Mesendoderm (in vitro differentiated cells): Measurements from ENCODE around the gene ADAMTS13.
A peak's percentile ranks its signal among the peaks of the same experiment; 100 is the strongest.

ENCODE experiments used
- DNase-seq: peaks from one replicate; pipeline ENCODE4 v3.0.0; 2013
- H2AK5ac ChIP-seq: 2 replicates; pipeline ENCODE4 v1.6.1; 2013; ENCODE audit warnings: low read length, inconsistent platforms
- H2BK120ac ChIP-seq: 2 replicates; pipeline ENCODE4 v1.6.1; 2013; ENCODE audit warnings: low read depth, mild to moderate bottlenecking, low read length, moderate library complexity, mixed read lengths
- H2BK15ac ChIP-seq: replicated peaks from 2 replicates; pipeline ENCODE4 v1.6.1; 2013; ENCODE audit warnings: low read depth, mild to moderate bottlenecking, moderate library complexity
- H2BK5ac ChIP-seq: 2 replicates; pipeline ENCODE4 v1.6.1; 2013; ENCODE audit warnings: low read length, inconsistent platforms
- H3K18ac ChIP-seq: 2 replicates; pipeline ENCODE4 v1.6.1; 2013; ENCODE audit warnings: mild to moderate bottlenecking, low read length, mixed read lengths
- H3K23ac ChIP-seq: one replicate; pipeline ENCODE4 v1.6.1; 2013; ENCODE audit warnings: low read length
- H3K27ac ChIP-seq: 2 replicates; pipeline ENCODE4 v1.5.1; 2013; ENCODE audit warnings: low read depth, mild to moderate bottlenecking, inconsistent platforms, low read length, moderate library complexity
- H3K27me3 ChIP-seq: 2 replicates; pipeline ENCODE4 v1.6.1; 2013; ENCODE audit warnings: low read length, control low read depth, mild to moderate bottlenecking, inconsistent platforms; ENCODE audit not compliant: insufficient read depth, poor library complexity
- H3K36me3 ChIP-seq: 2 replicates; pipeline ENCODE4 v1.6.1; 2013; ENCODE audit warnings: low read length, inconsistent platforms; ENCODE audit not compliant: control insufficient read depth, insufficient read depth
- H3K4ac ChIP-seq: one replicate; pipeline ENCODE4 v1.6.1; 2013; ENCODE audit warnings: low read depth, mild to moderate bottlenecking, low read length, moderate library complexity
- H3K4me1 ChIP-seq: 2 replicates; pipeline ENCODE4 v1.6.1; 2013; ENCODE audit warnings: low read depth, low read length, inconsistent platforms; ENCODE audit not compliant: control insufficient read depth
- H3K4me2 ChIP-seq: 2 replicates; pipeline ENCODE4 v1.6.1; 2013; ENCODE audit warnings: low read length
- H3K4me3 ChIP-seq: 2 replicates; pipeline ENCODE4 v1.5.1; 2013; ENCODE audit warnings: mild to moderate bottlenecking, low read length
- H3K56ac ChIP-seq: one replicate; pipeline ENCODE4 v1.6.1; 2013; ENCODE audit warnings: low read length
- H3K79me1 ChIP-seq: 2 replicates; pipeline ENCODE4 v1.6.1; 2013; ENCODE audit warnings: low read length, inconsistent platforms
- H3K79me2 ChIP-seq: 2 replicates; pipeline ENCODE4 v1.6.1; 2013; ENCODE audit warnings: mild to moderate bottlenecking, low read length; ENCODE audit not compliant: control insufficient read depth, insufficient read depth
- H3K9ac ChIP-seq: 2 replicates; pipeline ENCODE4 v1.6.1; 2013; ENCODE audit warnings: low read length, inconsistent platforms
- H4K5ac ChIP-seq: one replicate; pipeline ENCODE4 v1.6.1; 2013; ENCODE audit warnings: low read length
- H4K8ac ChIP-seq: one replicate; pipeline ENCODE4 v1.6.1; 2013; ENCODE audit warnings: low read depth, mild to moderate bottlenecking, control low read depth, low read length, moderate library complexity
- WGBS: extraction: QIAGEN DNeasy Blood & Tissue Kit; methylation state at CpG from one replicate; pipeline ENCODE4 v1.1.7; 2013; ENCODE audit warnings: low lambda C conversion rate, missing lambda C conversion rate; ENCODE audit not compliant: insufficient coverage; ENCODE audit errors: extremely low coverage; 5-methylcytosine and 5-hydroxymethylcytosine counted together

The ADAMTS13 gene

GRCh38 chr9:133429214-133429613 is 7.0 kb downstream of the ADAMTS13 start:
- Histone ChIP-seq H3K4me1 (peaks cover 2% of the 10 kb centered on the region), H4K5ac (no peak overlapping the region), H2BK5ac (no peak overlapping the region), H3K4me2 (peak overlapping the region; percentile 84), H2AK5ac (no peak overlapping the region), H3K56ac (peak overlapping the region; percentile 85), H3K36me3 (no peaks in the 10 kb centered on the region), H3K9ac (peak overlapping the region; percentile 57), H3K27me3 (no peaks in the 10 kb centered on the region), H2BK120ac (no peak overlapping the region), H3K23ac (no peak overlapping the region), H3K79me1 (no peaks in the 10 kb centered on the region), H3K79me2 (no peaks in the 10 kb centered on the region), H3K27ac (no peak overlapping the region), H4K8ac (no peak overlapping the region), H2BK15ac (no peak overlapping the region), H3K18ac (no peak overlapping the region), H3K4me3 (no peak overlapping the region), H3K4ac (no peak overlapping the region)
- DNase-seq = peak; percentile 68
- no CpG with 5 or more reads among the region's 18 CpGs for WGBS

GRCh38 chr9:133429641-133430161 is 7.5 kb downstream of the ADAMTS13 start:
- no CpG with 5 or more reads among the region's 49 CpGs for WGBS
- peaks cover 2% of the 10 kb centered on the region for H3K4me1 ChIP-seq
- no peak overlapping the region for H3K4ac ChIP-seq
- H3K18ac ChIP-seq = no peak overlapping the region
- no peak overlapping the region for H4K8ac ChIP-seq
- DNase-seq = peak; percentile 90
- H2AK5ac ChIP-seq = no peak overlapping the region
- H3K79me2 ChIP-seq = no peaks in the 10 kb centered on the region
- H2BK15ac ChIP-seq = no peak overlapping the region
- peak overlapping the region; percentile 84 for H3K4me2 ChIP-seq
- no peak overlapping the region for H4K5ac ChIP-seq
- H3K56ac ChIP-seq = peak overlapping the region; percentile 85
- H2BK5ac ChIP-seq = no peak overlapping the region
- H3K4me3 ChIP-seq = no peak overlapping the region
- H3K27ac ChIP-seq = no peak overlapping the region
- H3K36me3 ChIP-seq = no peaks in the 10 kb centered on the region
- no peaks in the 10 kb centered on the region for H3K27me3 ChIP-seq
- peak overlapping the region; percentile 57 for H3K9ac ChIP-seq
- H2BK120ac ChIP-seq = no peak overlapping the region
- no peaks in the 10 kb centered on the region for H3K79me1 ChIP-seq
- no peak overlapping the region for H3K23ac ChIP-seq

GRCh38 chr9:133430244-133430643 is 8.1 kb downstream of the ADAMTS13 start:
- H3K18ac ChIP-seq = no peak overlapping the region
- H3K4me2 ChIP-seq = no peak overlapping the region
- H2BK120ac ChIP-seq = no peak overlapping the region
- no peak for DNase-seq
- H3K4ac ChIP-seq = no peak overlapping the region
- WGBS = no CpG with 5 or more reads among the region's 1 CpG
- no peak overlapping the region for H4K5ac ChIP-seq
- no peak overlapping the region for H3K27ac ChIP-seq
- no peak overlapping the region for H3K23ac ChIP-seq
- no peak overlapping the region for H3K56ac ChIP-seq
- no peak overlapping the region for H3K9ac ChIP-seq
- no peak overlapping the region for H3K4me3 ChIP-seq
- no peaks in the 10 kb centered on the region for H3K36me3 ChIP-seq
- no peak overlapping the region for H2BK15ac ChIP-seq
- no peaks in the 10 kb centered on the region for H3K27me3 ChIP-seq
- H3K79me2 ChIP-seq = no peaks in the 10 kb centered on the region
- peaks cover 2% of the 10 kb centered on the region for H3K4me1 ChIP-seq
- no peaks in the 10 kb centered on the region for H3K79me1 ChIP-seq
- no peak overlapping the region for H4K8ac ChIP-seq
- no peak overlapping the region for H2AK5ac ChIP-seq
- H2BK5ac ChIP-seq = no peak overlapping the region

GRCh38 chr9:133433351-133433843 is 11.2 kb downstream of the ADAMTS13 start:
- no peak overlapping the region for H3K27ac ChIP-seq
- H2AK5ac ChIP-seq = no peak overlapping the region
- no peak overlapping the region for H3K18ac ChIP-seq
- no peaks in the 10 kb centered on the region for H3K79me2 ChIP-seq
- no peak for DNase-seq
- H3K9ac ChIP-seq = no peak overlapping the region
- no CpG with 5 or more reads among the region's 11 CpGs for WGBS
- H2BK15ac ChIP-seq = no peak overlapping the region
- H3K4me3 ChIP-seq = no peak overlapping the region
- H3K23ac ChIP-seq = no peak overlapping the region
- H2BK120ac ChIP-seq = no peak overlapping the region
- no peak overlapping the region for H3K4ac ChIP-seq
- H3K4me2 ChIP-seq = no peak overlapping the region
- H4K8ac ChIP-seq = no peak overlapping the region
- no peaks in the 10 kb centered on the region for H3K27me3 ChIP-seq
- no peaks in the 10 kb centered on the region for H3K4me1 ChIP-seq
- H4K5ac ChIP-seq = no peak overlapping the region
- H3K56ac ChIP-seq = no peak overlapping the region
- H2BK5ac ChIP-seq = no peak overlapping the region
- H3K36me3 ChIP-seq = no peaks in the 10 kb centered on the region
- H3K79me1 ChIP-seq = no peaks in the 10 kb centered on the region

- no peak for DNase-seq
- no peaks in the 10 kb centered on the region for H3K79me1 ChIP-seq
- no peaks in the 10 kb centered on the region for H3K4me1 ChIP-seq
- WGBS = no CpG with 5 or more reads among the region's 16 CpGs
- no peak overlapping the region for H3K23ac ChIP-seq
- H3K4me2 ChIP-seq = no peak overlapping the region
- H3K4me3 ChIP-seq = no peak overlapping the region
- no peak overlapping the region for H3K18ac ChIP-seq
- no peak overlapping the region for H4K8ac ChIP-seq
- no peak overlapping the region for H3K9ac ChIP-seq
- no peak overlapping the region for H2AK5ac ChIP-seq
- H3K4ac ChIP-seq = no peak overlapping the region
- H3K56ac ChIP-seq = no peak overlapping the region
- no peak overlapping the region for H2BK120ac ChIP-seq
- no peaks in the 10 kb centered on the region for H3K36me3 ChIP-seq
- no peak overlapping the region for H4K5ac ChIP-seq
- no peaks in the 10 kb centered on the region for H3K79me2 ChIP-seq
- no peak overlapping the region for H2BK5ac ChIP-seq
- no peaks in the 10 kb centered on the region for H3K27me3 ChIP-seq
- no peak overlapping the region for H2BK15ac ChIP-seq
- no peak overlapping the region for H3K27ac ChIP-seq
These were observed 14.5 kb downstream of the ADAMTS13 start for GRCh38 chr9:133436681-133437080.
